ENCODE data around the gene CPN2. TPM values are rescaled to one million over a fixed set of nuclear protein-coding genes. Genes with fewer than 3 reads are reported as not detected.

The CPN2 gene
- total RNA-seq, 1 experiment from 2014 or later, result not detected

DNA sequence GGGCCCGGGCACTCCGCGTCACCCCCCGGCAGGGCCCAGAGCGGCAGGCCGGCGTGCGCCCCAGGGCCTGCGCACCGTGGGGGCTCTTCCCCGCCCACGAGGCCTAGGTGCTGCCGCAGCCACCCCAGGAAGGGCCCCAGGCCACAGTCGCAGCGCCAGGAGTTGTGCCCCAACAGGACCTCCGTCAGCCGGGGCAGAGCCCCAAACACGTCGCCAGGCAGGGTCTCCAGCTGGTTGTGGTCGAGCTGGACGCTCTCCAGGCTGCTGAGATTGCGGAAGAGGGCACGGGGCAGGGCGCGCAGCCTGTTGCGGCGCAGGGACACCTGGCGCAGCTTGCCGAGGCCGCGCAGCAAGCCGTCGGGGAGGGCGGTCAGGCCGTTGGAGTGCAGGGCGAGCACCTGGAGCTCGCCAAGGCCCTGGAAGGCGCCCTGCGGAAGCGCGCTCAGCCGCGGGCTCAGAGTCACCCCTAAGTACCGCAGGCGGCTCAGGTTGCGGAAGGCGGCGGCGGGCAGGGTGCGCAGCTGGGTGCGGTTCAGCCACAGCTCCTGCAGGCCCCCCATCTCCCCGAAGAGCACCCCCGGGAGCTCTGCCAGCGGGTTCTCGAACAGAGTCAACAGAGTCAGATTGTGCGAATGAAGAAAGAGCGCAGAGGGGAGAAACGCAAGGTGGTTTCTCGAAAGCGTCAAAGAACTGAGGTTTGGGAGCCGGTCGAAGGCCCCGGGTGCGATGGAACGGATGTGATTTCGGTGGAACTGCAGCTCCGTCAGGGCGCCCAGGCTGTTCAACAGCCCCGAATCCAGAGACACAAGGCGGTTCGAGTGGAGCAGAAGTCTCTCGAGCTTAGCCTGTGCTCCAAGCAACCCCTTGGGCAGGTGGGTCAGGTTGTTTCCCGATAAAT, 46.0 kb upstream of the CPN2 start:
- Histone ChIP-seq H3K4me2 (ENCODE audit: insufficient read depth, insufficient read length, low read length) (peak overlapping the region; percentile 62), H3K14ac (ENCODE audit: insufficient read depth, low read length) (no peak overlapping the region), H3K23me2 (ENCODE audit: insufficient read length, low read depth, low read length, poor library complexity, severe bottlenecking) (peaks cover 11% of the 10 kb centered on the region), H2BK5ac (ENCODE audit: insufficient read length, low read length) (no peak overlapping the region), H3K4ac (ENCODE audit: low read depth, low read length) (no peak overlapping the region), H2BK20ac (ENCODE audit: low read depth, low read length, poor library complexity, severe bottlenecking) (no peak overlapping the region), H3T11ph (ENCODE audit: low read length) (no peak overlapping the region), H3K27me3 (ENCODE audit: insufficient read depth, low read length) (peaks cover 16% of the 10 kb centered on the region; the same call in 1 of the 2 replicates), H3K56ac (ENCODE audit: insufficient read length, low read depth, low read length) (no peak overlapping the region), H3K9me3 (ENCODE audit: control insufficient read depth, low read depth, low read length) (no peaks in the 10 kb centered on the region), H3K79me2 (ENCODE audit: insufficient read depth, low read length) (no peaks in the 10 kb centered on the region), H4K91ac (ENCODE audit: insufficient read length, low read depth, low read length) (no peak overlapping the region), H4K5ac (ENCODE audit: insufficient read length, low read depth, low read length) (no peak overlapping the region), H2AFZ (ENCODE audit: low read length) (no peak overlapping the region), H4K20me1 (ENCODE audit: control insufficient read depth, insufficient read depth, insufficient read length) (no peaks in the 10 kb centered on the region), H3K4me1 (ENCODE audit: insufficient read depth, low read length) (peaks cover 2% of the 10 kb centered on the region; the same call in 1 of the 2 replicates), H3K18ac (ENCODE audit: insufficient read length, low read depth, low read length) (peak overlapping the region; percentile 46), H3K79me1 (ENCODE audit: insufficient read depth, low read depth, low read length, poor library complexity, severe bottlenecking) (no peaks in the 10 kb centered on the region), H3K9ac (ENCODE audit: extremely low read depth, insufficient read length, low read length) (no peak overlapping the region), H4K8ac (replicated peaks; ENCODE audit: insufficient read length, low read depth, low read length) (no peak overlapping the region), H2BK12ac (ENCODE audit: insufficient read length, low read depth, low read length) (no peak overlapping the region), H3K27ac (ENCODE audit: insufficient read length, low read depth, low read length) (no peak overlapping the region), H2BK15ac (ENCODE audit: low read depth, low read length) (no peak overlapping the region), H3K23ac (ENCODE audit: insufficient read length, low read depth, low read length) (no peak overlapping the region), H2AK5ac (ENCODE audit: insufficient read length, low read length) (no peak overlapping the region), H2BK120ac (ENCODE audit: low read depth, low read length, poor library complexity, severe bottlenecking) (no peak overlapping the region)
- H3K27ac Mint-ChIP-seq, result no peak overlapping the region
- no CpG with 5 or more reads among the region's 73 CpGs for WGBS (ENCODE audit: extremely low coverage, insufficient read length, low lambda C conversion rate)
- H3K4me1 Mint-ChIP-seq, result peaks cover 8 to 22% of the 10 kb centered on the region in 2 experiments
- TF ChIP-seq, protein P1, sequence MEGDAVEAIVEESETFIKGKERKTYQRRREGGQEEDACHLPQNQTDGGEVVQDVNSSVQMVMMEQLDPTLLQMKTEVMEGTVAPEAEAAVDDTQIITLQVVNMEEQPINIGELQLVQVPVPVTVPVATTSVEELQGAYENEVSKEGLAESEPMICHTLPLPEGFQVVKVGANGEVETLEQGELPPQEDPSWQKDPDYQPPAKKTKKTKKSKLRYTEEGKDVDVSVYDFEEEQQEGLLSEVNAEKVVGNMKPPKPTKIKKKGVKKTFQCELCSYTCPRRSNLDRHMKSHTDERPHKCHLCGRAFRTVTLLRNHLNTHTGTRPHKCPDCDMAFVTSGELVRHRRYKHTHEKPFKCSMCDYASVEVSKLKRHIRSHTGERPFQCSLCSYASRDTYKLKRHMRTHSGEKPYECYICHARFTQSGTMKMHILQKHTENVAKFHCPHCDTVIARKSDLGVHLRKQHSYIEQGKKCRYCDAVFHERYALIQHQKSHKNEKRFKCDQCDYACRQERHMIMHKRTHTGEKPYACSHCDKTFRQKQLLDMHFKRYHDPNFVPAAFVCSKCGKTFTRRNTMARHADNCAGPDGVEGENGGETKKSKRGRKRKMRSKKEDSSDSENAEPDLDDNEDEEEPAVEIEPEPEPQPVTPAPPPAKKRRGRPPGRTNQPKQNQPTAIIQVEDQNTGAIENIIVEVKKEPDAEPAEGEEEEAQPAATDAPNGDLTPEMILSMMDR (conservative IDR thresholded peaks at IDR 0.05), result no peak
- H3K4me3 Mint-ChIP-seq, result no peak overlapping the region; a peak in 1 of 5 replicates
- H3K36me3 Mint-ChIP-seq (ENCODE audit: insufficient read depth in 1 of 3, low read depth in 3 of 3), result no peaks in the 10 kb centered on the region
- DNase-seq, result peak; percentile 66
- no peaks in the 10 kb centered on the region; a peak in 1 of 5 replicates for H3K9me3 Mint-ChIP-seq
- peaks cover 2% of the 10 kb centered on the region; the same call in 1 of the 2 replicates for H3K27me3 Mint-ChIP-seq (ENCODE audit: low read depth)

All from H9 (cell line).